ENCODE data around the gene PCDH9.

PCDH9 gene

DNA sequence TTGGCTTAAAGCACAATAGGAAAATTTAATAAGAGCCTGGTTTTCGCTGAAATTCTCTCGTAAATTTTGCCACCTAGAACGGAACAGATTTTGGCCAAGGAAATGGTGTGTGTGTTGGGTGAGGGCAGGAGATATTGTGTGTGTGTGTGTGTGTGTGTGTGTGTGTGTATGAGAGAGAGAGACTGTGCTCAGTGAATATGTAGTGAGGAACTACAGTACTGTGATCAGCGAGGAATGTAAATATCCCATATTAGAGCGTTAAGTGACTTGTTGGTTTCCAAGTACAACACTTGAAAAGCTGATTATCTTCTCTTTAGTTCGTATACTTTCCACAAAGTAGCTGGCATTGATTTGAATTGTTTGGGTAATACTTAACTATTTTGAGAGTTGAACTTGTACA lies 738.9 kb downstream of the PCDH9 start:
- no peak overlapping the region for H3K4me3 ChIP-seq (IDR thresholded peaks at IDR 0.05; ENCODE audit: insufficient read depth, low read depth, low read length)
- H3K4me2 ChIP-seq, result no peak overlapping the region
- H3K27ac ChIP-seq, result no peak overlapping the region
- no peaks in the 10 kb centered on the region for H3K27me3 ChIP-seq (ENCODE audit: insufficient read depth, low read depth)
- no peaks in the 10 kb centered on the region for H3K79me2 ChIP-seq (ENCODE audit: insufficient read depth, low read depth)
- peaks cover 11% of the 10 kb centered on the region for H3K4me1 ChIP-seq (ENCODE audit: low read depth, poor library complexity, severe bottlenecking)
- no peak overlapping the region for H3K9ac ChIP-seq
- no peak overlapping the region for H2AFZ ChIP-seq (ENCODE audit: low read depth)
- H4K20me1 ChIP-seq (ENCODE audit: insufficient read depth), result no peaks in the 10 kb centered on the region
- no peaks in the 10 kb centered on the region for H3K36me3 ChIP-seq (ENCODE audit: insufficient read depth)
- TF ChIP-seq, protein P1, sequence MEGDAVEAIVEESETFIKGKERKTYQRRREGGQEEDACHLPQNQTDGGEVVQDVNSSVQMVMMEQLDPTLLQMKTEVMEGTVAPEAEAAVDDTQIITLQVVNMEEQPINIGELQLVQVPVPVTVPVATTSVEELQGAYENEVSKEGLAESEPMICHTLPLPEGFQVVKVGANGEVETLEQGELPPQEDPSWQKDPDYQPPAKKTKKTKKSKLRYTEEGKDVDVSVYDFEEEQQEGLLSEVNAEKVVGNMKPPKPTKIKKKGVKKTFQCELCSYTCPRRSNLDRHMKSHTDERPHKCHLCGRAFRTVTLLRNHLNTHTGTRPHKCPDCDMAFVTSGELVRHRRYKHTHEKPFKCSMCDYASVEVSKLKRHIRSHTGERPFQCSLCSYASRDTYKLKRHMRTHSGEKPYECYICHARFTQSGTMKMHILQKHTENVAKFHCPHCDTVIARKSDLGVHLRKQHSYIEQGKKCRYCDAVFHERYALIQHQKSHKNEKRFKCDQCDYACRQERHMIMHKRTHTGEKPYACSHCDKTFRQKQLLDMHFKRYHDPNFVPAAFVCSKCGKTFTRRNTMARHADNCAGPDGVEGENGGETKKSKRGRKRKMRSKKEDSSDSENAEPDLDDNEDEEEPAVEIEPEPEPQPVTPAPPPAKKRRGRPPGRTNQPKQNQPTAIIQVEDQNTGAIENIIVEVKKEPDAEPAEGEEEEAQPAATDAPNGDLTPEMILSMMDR (conservative IDR thresholded peaks at IDR 0.05; ENCODE audit: low read depth, low read length), result no peak

DNA sequence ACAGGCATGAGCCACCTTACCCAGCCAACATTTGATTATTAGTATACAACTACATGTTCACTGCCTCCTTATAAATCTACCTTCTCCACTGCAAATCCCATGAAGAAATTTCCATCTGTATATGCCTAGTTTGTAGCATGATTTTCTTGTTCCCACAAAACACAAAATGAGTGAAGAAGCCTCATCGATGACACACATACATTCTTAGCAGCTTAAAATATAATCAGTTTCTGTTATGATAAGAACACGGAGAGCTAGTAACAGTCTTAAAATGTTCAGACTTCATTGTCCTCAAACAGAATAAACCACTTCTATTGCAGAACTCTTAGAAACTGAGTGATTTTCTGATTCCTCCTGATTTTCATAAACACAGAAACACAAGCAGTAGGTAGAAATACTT lies 740.5 kb downstream of the PCDH9 start:
- Histone ChIP-seq H3K4me1 (ENCODE audit: low read depth, poor library complexity, severe bottlenecking) (peaks cover 11% of the 10 kb centered on the region), H3K27ac (no peak overlapping the region), H2AFZ (ENCODE audit: low read depth) (no peak overlapping the region), H3K27me3 (ENCODE audit: insufficient read depth, low read depth) (no peaks in the 10 kb centered on the region), H3K4me2 (no peak overlapping the region), H3K79me2 (ENCODE audit: insufficient read depth, low read depth) (no peaks in the 10 kb centered on the region), H3K36me3 (ENCODE audit: insufficient read depth) (no peaks in the 10 kb centered on the region), H3K4me3 (IDR thresholded peaks at IDR 0.05; ENCODE audit: insufficient read depth, low read depth, low read length) (no peak overlapping the region), H4K20me1 (ENCODE audit: insufficient read depth) (no peaks in the 10 kb centered on the region), H3K9ac (no peak overlapping the region)
- TF ChIP-seq, protein P1 (conservative IDR thresholded peaks at IDR 0.05; ENCODE audit: low read depth, low read length), result no peak

DNA sequence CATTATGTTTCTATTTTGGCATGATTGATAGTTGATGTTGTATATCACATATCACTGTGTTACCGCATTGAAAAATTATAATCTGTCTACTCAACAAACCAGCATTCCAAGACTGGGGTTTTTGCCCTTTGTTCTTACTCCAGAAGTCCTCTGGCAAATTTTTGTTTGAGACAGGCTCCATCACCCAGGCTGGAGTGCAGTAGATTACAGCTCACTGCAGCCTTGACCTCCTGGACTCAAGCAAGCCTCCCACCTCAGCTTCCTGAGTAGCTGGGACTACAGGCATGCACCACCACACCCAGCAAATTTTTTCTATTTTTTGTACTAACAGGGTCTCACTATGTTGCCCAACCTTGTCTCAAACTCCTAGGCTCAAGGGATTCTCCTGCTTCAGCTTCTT lies 741.0 kb downstream of the PCDH9 start:
- Histone ChIP-seq H3K4me1 (ENCODE audit: low read depth, poor library complexity, severe bottlenecking) (peaks cover 11% of the 10 kb centered on the region), H3K4me3 (IDR thresholded peaks at IDR 0.05; ENCODE audit: insufficient read depth, low read depth, low read length) (no peak overlapping the region), H3K36me3 (ENCODE audit: insufficient read depth) (no peaks in the 10 kb centered on the region), H2AFZ (ENCODE audit: low read depth) (no peak overlapping the region), H3K4me2 (no peak overlapping the region), H3K79me2 (ENCODE audit: insufficient read depth, low read depth) (no peaks in the 10 kb centered on the region), H3K9ac (no peak overlapping the region), H3K27ac (no peak overlapping the region), H4K20me1 (ENCODE audit: insufficient read depth) (no peaks in the 10 kb centered on the region), H3K27me3 (ENCODE audit: insufficient read depth, low read depth) (no peaks in the 10 kb centered on the region)
- TF ChIP-seq, protein P1 (conservative IDR thresholded peaks at IDR 0.05; ENCODE audit: low read depth, low read length), result no peak

DNA sequence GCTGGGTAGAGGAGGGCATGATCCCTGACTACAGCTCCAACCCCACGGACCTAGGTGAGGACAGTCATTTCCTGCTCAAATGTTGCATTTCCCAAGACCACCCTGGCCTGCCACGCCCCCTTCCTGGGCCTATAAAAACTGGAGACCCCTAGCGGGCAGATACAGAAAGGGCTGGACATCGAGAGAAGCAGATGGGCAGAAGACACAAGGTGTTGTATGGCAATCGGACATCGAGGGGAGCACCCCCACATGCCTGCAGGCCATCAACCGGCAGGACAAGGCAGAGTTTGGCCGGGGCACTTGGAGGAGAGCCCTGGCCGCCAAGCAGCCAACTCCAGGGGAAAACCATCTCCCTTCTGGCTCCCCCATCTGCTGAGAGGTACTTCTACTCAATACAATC lies 746.4 kb downstream of the PCDH9 start:
- Histone ChIP-seq H2AFZ (ENCODE audit: low read depth) (no peak overlapping the region), H3K4me1 (ENCODE audit: low read depth, poor library complexity, severe bottlenecking) (no peaks in the 10 kb centered on the region), H3K4me3 (IDR thresholded peaks at IDR 0.05; ENCODE audit: insufficient read depth, low read depth, low read length) (no peak overlapping the region), H3K9ac (no peak overlapping the region), H3K27me3 (ENCODE audit: insufficient read depth, low read depth) (no peaks in the 10 kb centered on the region), H4K20me1 (ENCODE audit: insufficient read depth) (no peaks in the 10 kb centered on the region), H3K36me3 (ENCODE audit: insufficient read depth) (no peaks in the 10 kb centered on the region), H3K4me2 (no peak overlapping the region), H3K79me2 (ENCODE audit: insufficient read depth, low read depth) (no peaks in the 10 kb centered on the region), H3K27ac (no peak overlapping the region)
- TF ChIP-seq, protein P1 (conservative IDR thresholded peaks at IDR 0.05; ENCODE audit: low read depth, low read length), result no peak

All from KMS-11 (cell line).